ENCODE results near the gene NT5E.
"Not testable (repeated sequence)": the region's sequence is repeated elsewhere in the genome, so short reads cannot be mapped to it uniquely, and the experiment has no call there.

Gene NT5E

DNA sequence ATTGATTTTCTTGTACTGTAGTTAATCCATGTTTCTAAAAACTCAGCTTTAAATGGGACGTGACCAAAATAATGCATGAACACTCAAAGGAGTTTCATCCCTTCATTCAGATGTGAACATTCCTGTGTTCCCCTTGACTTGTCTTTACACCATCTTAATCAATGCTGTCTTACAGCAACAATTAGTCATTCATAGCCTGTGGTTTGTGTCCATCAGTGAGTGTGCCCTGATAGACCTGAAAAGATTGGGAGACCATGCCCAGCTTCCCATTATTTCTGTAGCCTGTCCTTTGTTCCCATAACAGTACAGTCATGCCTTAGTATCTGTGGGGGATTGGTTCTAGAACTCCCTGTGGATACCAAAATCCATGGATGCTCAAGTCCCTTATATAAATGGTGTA, 23.9 kb downstream of the NT5E start:
- DNase-seq, result no peak
- in situ Hi-C loops (cut with HindIII; ENCODE audit: low pct_ligation_motif_present, low pct_unique_long_range_greater_than_20kb, low sequenced_read_pairs), result no loop called here

DNA sequence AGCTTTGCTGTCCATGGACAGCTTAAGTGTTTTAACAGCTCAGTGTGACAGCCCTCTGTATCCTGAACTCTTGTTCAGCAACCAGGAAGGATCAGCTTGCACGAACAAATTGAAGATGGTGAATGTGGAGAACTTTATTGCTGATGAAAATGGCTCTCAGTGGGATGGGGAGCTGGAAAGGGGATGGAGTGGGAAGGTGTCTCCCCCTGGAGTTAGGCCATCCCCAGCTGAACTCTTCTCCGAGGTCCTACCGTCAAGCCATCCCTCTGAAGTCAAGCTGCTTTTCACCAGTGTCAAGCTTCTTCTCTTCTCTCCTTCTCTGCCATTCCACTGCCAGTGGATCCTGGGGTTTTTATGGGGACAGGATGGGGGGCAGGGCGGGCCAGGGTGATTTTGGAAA, 26.6 kb downstream of the NT5E start:
- DNase-seq, result no peak
- in situ Hi-C loops (cut with HindIII; ENCODE audit: low pct_ligation_motif_present, low pct_unique_long_range_greater_than_20kb, low sequenced_read_pairs), result no loop called here

GRCh38 chr6:85479208-85479607, 29.3 kb downstream of the NT5E start:
- in situ Hi-C loops (cut with HindIII; ENCODE audit: low pct_ligation_motif_present, low pct_unique_long_range_greater_than_20kb, low sequenced_read_pairs), result no loop called here
- no peak for DNase-seq

DNA sequence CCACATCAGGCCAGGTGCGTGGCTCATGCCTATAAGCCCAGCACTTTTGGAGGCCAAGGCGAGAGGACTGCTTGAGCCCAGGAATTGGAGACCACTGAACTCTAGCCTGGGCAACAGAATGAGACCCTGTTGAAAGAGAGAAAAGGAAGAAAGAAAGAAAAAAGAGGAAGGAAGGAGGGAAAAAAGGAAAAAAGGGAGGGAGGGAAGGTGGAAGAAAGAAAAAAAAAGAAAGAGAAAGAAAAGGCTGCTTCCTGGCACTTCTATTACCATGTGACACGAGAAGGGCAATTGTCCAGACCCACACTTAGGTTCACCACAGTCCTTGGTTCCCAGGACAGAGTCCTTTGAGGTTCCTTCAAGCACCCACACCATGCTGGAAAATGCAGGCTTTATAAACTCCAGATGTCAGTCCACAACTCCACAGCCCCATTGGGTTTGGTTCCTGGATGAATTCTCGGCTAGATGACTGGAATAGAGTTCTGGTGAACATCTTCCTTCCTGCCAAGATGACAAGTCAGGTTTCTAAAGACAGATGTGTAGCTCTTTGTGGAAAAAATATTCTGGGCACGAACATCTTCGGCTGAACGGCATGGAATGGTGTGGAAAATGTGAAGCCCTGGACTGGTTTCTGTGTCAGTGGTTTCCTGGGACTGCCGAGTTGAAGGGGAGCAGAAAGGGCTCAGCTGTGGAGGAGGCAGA, 32.5 kb downstream of the NT5E start:
- in situ Hi-C loops (cut with HindIII; ENCODE audit: low pct_ligation_motif_present, low pct_unique_long_range_greater_than_20kb, low sequenced_read_pairs), result no loop called here
- DNase-seq, result no peak

- DNase-seq, result peak; percentile 69
- in situ Hi-C loops (cut with HindIII; ENCODE audit: low pct_ligation_motif_present, low pct_unique_long_range_greater_than_20kb, low sequenced_read_pairs), result no loop called here
These were observed 33.2 kb downstream of the NT5E start for GRCh38 chr6:85482905-85483700.

DNA sequence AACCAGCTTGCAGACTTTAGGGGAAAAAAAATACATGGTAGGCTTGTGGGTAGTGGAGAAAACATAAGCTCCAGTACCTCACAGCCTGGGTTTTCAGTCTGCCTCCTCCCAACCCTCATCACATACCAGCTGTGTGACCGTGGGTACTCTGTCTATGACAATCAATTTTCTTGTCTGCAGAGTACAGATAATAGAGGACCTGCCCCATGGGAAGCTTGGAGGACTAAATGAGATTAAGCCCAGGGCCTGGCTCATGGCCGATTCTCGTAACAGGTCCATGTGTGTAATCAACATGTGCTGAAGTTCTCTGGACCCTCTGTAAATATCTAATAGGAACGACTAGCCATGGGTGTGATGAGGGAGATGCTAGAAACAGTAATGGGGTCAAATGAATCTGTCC, 34.0 kb downstream of the NT5E start:
- in situ Hi-C loops (cut with HindIII; ENCODE audit: low pct_ligation_motif_present, low pct_unique_long_range_greater_than_20kb, low sequenced_read_pairs), result no loop called here

DNA sequence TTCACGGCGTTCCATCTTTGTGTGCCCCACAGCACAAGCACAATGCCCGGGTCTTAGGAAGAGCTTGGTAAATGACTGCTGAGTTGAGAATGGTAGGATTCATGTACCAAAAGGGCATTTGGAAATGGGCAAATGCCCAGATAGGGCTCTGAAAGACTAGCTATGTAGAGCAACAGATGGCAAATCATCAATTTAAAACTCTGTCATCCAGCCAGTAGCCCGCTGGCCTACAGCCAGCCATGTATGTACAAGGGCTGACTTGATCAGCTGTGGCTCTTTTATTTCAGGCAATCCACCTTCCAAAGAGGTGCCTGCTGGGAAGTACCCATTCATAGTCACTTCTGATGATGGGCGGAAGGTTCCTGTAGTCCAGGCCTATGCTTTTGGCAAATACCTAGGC, 35.1 kb downstream of the NT5E start:
- in situ Hi-C loops (cut with HindIII; ENCODE audit: low pct_ligation_motif_present, low pct_unique_long_range_greater_than_20kb, low sequenced_read_pairs), result no loop called here
- no peak for DNase-seq

More for the DNA sequence above, 34.0 kb downstream of the NT5E start:
- DNase-seq, result no peak

DNA sequence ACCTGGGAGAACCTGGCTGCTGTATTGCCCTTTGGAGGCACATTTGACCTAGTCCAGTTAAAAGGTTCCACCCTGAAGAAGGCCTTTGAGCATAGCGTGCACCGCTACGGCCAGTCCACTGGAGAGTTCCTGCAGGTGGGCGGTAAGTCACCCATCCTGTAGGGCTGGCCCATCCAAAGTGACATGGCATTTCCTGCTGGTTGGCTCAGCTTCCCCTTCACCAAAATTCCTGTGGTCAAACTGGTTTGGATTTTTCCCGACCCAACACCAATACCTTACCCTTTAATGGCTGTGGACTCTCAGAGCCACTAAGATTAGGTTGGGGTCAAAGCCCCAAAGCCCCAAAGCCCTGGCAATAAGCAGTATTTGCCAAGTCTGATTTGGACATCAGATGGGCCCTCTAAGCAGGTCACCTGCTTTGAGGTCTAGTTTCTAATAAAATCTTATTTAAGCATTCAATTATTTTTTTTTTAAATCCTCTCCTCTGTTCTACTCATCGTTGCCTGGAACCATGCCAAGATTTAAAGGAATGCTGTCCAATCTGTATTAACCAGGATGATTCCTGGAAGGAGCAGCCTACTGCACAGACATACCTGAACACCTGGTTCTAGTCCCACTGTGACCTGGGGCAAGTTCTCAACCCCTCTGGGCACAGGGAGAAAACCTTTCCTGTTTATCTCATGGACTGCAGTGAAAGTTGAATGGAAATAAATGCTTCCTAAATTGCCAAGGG, 40.8 kb downstream of the NT5E start:
- in situ Hi-C loops (cut with HindIII; ENCODE audit: low pct_ligation_motif_present, low pct_unique_long_range_greater_than_20kb, low sequenced_read_pairs), result no loop called here
- no peak for DNase-seq

- no peak for DNase-seq
- in situ Hi-C loops (cut with HindIII; ENCODE audit: low pct_ligation_motif_present, low pct_unique_long_range_greater_than_20kb, low sequenced_read_pairs), result no loop called here
These were observed 43.5 kb downstream of the NT5E start for GRCh38 chr6:85493389-85493788.

DNA sequence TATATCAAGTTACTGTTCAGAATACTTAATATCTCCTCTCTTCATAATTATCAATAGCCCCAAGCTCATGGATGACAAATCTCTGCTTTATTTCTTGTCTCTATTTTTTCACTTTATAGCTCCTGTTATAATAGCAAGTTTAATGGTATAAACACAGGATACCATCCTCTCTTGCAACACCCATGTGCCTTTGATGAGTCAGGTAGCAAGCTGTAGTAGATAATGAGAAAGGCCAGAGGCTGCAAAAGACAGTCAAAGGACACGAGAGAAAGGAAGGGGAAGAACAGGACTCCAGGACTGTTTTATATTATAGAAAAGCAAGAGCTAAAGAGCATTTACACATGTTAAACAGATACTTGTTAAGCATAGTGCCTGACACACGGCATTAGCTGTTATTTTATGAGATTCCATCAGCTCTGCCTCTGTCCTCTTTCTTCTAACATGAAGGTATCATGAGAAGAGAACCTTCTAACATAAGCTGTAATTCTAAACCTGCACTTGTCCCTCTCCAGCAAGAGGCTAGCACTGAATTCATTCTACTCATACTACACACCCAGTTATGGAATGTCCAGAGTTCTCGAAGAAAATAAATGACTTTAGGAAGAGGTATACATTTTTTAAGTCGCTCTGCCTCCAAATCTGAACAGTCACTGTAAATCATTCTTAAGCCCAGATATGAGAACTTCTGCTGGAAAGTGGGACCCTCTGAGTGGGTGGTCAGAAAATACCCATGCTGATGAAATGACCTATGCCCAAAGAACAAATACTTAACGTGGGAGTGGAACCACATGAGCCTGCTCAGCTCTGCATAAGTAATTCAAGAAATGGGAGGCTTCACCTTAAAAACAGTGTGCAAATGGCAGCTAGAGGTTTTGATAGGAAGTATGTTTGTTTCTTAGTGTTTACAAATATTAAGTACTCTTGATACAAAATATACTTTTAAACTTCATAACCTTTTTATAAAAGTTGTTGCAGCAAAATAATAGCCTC, 45.0 kb downstream of the NT5E start:
- DNase-seq, result no peak

DNA sequence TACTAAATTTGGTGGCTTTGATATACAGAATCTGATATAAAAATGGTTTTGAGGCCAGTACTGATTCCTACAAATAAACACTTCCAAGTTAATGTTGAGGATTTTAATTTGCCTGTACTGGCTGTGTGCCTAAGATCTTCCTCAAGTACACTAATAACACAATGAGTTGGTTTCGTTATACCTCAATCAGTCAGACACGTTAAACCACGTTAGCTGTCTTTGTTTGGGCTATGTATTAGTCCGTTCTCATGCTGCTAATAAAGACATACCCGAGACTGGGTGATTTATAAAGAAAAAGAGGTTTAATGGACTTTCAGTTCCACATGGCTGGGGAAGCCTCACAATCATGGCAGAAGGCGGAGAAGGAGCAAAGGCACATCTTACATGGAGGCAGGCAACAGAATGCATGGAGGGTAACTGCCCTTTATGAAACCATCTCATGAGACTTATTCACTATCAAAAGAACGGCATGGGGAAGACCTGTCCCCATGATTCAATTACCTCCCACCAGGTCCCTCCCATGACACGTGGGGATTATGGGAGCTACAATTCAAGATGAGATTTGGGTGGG, 46.2 kb downstream of the NT5E start:
- DNase-seq, result no peak
- in situ Hi-C loops (cut with HindIII; ENCODE audit: low pct_ligation_motif_present, low pct_unique_long_range_greater_than_20kb, low sequenced_read_pairs), result no loop called here

More for the DNA sequence above, 45.0 kb downstream of the NT5E start:
- in situ Hi-C loops (cut with HindIII; ENCODE audit: low pct_ligation_motif_present, low pct_unique_long_range_greater_than_20kb, low sequenced_read_pairs), result no loop called here

DNA sequence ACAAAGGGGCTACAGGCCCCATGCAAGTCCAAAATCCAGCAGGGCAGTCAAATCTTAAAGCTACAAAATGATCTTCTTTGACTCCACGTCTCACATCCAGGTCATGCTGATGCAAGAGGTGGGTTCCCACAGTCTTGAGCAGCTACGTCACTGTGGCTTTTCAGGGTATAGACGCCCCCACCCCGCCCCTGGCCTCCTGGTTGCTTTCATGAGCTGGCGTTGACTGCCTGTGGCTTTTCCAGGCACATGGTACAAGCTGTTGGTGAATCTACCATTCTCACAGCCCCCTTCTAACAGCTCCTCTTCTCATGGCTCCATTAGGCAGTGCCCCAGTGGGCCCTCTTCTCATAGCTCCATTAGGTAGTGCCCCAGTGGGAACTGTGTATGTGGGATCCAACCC, 47.0 kb downstream of the NT5E start:
- in situ Hi-C loops (cut with HindIII; ENCODE audit: low pct_ligation_motif_present, low pct_unique_long_range_greater_than_20kb, low sequenced_read_pairs), result no loop called here
- no peak for DNase-seq

- DNase-seq, result no peak
- in situ Hi-C loops (cut with HindIII; ENCODE audit: low pct_ligation_motif_present, low pct_unique_long_range_greater_than_20kb, low sequenced_read_pairs), result no loop called here
These were observed 48.8 kb downstream of the NT5E start for GRCh38 chr6:85498596-85499258.

DNA sequence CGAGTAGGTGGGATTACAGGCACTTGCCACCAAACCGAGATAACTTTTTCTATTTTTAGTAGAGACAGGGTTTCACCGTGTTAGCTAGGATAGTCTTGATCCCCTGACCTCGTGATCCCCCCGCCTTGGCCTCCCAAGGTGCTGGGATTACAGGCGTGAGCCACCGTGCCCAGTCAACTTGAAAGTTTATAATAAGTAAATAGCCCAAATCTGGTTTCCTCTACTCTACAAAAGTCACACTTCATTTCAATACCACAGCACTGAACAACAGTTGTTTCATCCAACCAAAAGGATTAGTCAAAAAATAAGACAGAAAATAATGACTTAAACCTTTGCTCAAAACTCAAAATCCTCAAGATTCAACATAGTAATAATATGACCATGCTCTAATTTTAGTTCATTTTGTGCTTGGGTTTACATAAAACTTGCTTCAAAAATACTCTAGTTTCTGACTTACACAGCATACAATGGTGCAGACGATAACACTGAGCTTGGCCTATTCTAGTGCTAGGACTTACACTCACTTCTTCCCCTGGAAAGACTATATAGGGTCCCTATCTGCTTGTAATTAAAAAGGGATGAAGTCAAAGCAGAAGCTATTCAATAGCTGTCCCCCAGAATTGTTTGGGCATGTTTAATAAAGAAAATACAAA, 56.7 kb downstream of the NT5E start:
- in situ Hi-C loops (cut with HindIII; ENCODE audit: low pct_ligation_motif_present, low pct_unique_long_range_greater_than_20kb, low sequenced_read_pairs), result no loop called here
- DNase-seq, result no peak

DNA sequence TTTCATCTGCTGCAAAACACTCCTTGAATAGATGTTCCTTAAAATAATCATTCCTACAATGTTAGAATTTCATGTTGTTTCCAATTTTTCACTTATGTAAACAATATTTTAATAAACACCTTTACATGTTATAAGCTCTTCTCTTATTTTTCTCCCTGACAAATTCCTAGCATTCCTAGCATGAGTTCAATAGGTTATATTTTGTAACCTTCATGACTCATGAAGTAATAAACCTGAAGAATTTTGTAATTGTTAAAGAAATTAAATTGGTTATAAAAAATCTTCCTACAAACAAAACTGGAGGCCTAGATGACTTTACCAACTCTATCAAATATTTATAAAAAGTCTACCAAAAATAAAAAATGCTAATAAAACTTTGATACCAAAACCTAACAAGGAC, 66.3 kb downstream of the NT5E start:
- peak; percentile 43 for DNase-seq
- in situ Hi-C loops (cut with HindIII; ENCODE audit: low pct_ligation_motif_present, low pct_unique_long_range_greater_than_20kb, low sequenced_read_pairs), result no loop called here

DNA sequence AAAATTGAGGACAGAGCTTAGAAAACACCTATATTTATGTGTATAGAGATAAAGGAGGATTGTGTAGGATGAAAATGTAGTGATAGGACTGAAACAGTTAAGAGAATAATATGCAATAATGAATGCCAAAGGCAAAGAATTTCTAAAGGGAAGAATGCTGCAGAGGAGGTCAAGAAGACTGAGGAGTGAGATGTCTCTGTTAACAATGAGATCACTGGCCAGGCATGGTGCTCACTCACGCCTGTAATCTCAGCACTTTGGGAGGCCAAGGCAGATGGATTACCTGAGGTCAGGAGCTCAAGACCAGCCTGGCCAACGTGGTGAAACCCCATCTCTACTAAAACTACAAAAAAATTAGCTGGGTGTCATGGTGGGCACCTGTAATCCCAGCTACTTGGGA, 74.4 kb downstream of the NT5E start:
- DNase-seq; in situ Hi-C loops (cut with HindIII; ENCODE audit: low pct_ligation_motif_present, low pct_unique_long_range_greater_than_20kb, low sequenced_read_pairs): not testable (repeated sequence)

GRCh38 chr6:85537055-85537494, 87.2 kb downstream of the NT5E start:
- in situ Hi-C loops (cut with HindIII; ENCODE audit: low pct_ligation_motif_present, low pct_unique_long_range_greater_than_20kb, low sequenced_read_pairs), result no loop called here

More at GRCh38 chr6:85537055-85537494, 87.2 kb downstream of the NT5E start:
- peak; percentile 14 for DNase-seq

All from ACHN (cell line).